HG03045 (cell line): ENCODE measurements around the gene RPL15.
"Not testable (repeated sequence)": the region's sequence is repeated elsewhere in the genome, so short reads cannot be mapped to it uniquely, and the experiment has no call there.

Experiments used
- ATAC-seq: cut with Tn5 transposase; IDR thresholded peaks from one replicate; pipeline ENCODE4 v1.9.1; 2021; ENCODE audit warnings: mild to moderate bottlenecking, moderate library complexity; ENCODE audit not compliant: unreplicated experiment

The RPL15 gene

DNA sequence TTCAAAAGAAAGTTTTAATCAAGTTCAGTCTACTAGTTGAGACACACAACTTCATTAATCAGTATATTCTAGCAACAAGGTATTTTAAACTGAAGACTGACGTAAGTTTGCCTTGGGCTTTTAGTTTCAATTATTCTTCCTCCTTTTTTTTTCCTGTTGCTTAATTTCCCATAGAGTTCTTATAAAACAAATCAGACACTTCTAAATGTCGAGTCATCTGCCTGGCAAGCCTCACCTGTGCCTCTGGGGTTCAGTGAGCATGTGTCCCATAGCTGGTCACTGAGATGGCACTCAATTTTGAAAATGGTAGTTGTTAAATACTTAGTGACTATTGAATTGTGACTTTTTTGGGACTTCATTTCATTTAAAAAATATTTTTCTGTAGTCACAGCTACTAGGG lies 27.5 kb upstream of the RPL15 start:
- ATAC-seq: no peak

DNA sequence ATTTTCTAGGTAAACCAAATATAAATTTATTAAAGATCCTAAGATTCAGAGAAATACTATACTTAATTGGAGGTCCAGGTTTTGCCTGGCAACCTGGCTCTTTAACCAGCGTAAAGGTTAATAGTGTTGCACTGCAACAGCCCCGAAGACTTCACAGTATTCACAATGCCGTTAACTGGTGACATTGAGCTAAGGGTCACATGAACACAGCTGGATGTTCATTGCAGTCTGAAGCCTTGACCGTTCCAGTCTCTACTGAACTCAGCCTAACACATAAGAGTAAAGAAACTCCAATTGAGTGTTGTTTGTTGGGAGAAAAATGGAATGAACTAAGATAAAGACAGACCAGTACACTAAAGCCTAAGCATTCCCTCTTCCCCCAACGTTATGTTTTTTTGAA lies 27.0 kb upstream of the RPL15 start:
- no peak for ATAC-seq

DNA sequence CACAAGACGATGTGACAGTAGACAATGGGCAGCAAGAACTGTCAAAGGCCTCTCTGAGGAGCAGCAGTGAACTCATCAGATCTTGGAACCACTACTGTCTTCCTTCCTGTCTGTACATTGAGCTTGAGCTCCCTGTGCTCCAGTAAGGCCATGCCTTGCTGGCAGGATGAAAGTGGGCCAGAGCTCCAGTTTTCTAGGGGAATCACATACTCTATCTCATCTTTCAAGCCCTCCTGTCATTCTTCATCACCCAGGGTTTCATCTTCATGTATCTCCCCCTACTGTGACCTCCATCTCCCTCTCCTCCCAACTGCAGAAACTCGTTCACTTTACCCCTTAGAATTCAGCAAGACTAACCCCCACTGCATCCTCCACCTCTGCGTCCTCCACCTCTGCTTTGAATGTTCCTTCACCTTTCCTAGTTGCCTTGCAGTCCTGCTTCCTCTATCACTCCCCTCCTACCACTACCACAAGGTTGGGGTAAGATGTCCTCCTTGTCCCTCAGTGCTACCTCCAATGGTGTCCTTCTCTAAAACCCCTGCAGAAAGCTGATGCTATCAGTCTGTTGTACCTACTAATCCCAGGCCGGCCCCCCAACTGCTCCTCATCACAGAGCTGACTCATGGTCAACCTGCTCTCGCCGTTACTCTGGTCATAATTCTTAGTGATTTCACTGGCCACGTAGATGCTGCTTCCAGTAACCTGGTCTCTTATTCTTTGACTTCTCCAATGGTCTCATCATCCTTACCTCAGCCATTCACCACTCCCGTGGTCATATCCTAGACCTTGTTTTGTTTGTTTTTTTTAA lies 22.5 kb upstream of the RPL15 start:
- no peak for ATAC-seq

DNA sequence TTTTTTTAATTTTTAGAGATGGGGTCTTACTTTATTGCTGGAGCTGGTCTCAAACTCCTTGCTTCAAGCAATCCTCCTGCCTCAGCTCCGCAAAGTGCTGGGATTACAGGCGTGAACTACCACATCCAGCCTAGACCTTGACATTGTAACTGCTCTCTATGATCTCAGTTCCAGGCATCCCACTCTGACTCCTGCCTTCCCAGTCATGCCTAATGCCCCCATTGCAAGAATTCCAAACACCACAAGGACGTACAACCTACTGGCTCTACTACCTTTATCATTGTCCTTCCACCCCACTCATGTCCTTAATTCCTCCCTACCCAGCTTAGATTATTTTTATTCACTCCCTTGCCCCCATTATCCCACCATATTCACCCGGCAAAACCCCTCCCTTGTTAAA lies 21.8 kb upstream of the RPL15 start:
- ATAC-seq: no peak

DNA sequence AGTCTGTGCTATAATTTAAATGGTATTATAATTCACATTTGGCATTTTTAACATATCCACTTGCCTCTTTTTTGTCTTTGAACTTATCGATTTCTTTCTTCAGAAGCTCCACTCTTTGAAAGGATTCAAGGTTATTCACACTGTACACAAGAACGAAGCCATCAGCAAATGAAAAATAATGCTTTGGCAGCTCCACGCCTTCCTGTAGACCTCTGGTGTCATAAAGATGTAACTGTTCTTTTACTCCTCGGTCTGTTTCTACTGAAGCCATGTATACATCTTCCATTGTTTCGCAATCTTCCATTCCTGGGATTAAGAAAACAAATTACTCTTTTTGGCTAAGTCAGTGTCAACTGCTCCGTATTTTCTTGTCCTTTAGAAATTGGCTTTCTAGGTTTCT lies 16.2 kb upstream of the RPL15 start:
- ATAC-seq: no peak

DNA sequence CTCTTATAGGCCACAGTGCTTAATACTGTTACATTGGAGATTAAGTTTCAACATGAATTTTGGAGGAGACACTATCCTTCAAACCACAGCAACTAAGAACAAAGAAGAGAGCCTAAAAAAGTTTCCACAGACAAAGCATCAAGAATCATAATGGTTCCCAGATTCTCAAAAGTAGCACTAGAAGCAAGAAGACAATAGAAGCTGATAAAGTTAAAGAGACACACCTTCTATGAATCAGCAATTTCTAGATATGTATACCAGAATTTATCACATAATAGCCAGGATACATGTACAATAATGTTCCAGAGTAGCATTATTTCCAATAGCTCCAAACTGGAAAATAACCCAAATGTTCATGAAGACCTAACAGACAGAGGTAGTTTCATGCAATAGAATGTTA lies 12.4 kb upstream of the RPL15 start:
- no peak for ATAC-seq

DNA sequence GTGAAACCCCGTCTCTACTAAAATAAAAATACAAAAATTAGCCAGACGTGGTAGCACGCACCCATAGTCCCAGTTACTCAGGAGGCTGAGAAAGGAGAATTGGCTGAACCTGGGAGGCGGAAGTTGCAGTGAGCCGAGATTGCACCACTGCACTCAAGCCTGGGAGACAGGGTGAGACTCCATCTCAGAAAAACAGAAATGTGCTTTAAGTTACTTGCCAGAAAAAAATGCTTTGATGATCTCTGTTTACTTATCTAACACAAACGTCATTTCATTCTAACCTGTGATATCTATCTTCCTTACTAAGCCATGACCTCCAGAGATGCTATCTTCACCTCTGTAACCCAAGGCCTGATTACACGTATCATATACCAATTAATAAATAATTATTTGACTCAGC lies 7.6 kb upstream of the RPL15 start:
- ATAC-seq: no peak

DNA sequence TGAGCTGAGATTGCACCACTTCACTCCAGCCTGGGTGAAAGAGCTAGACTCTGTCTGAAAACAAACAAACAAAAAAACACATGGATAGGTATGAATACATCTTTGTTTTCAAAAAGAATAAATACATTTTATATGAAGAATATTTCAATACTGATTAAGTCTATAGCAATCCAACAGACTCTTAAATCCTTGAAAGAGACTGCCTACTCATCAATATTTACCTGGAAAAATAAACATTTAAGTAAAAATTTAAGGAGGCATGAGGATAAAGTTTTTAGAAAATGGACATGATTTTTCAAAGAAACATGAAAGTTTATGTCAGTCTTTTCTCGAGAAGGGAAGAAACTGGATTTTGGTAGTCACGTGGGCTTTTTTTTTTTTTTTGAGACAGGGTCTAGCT lies 5.5 kb upstream of the RPL15 start:
- no peak for ATAC-seq

DNA sequence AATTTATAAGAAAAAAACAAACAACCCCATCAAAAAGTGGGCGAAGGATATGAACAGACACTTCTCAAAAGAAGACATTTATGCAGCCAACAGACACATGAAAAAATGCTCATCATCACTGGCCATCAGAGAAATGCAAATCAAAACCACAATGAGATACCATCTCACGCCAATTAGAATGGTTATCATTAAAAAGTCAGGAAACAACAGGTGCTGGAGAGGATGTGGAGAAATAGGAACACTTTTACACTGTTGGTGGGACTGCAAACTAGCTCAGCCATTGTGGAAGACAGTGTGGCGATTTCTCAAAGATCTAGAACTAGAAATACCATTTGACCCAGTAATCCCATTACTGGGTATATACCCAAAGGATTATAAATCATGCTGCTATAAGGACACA lies 4.6 kb upstream of the RPL15 start:
- ATAC-seq: not testable (repeated sequence)

DNA sequence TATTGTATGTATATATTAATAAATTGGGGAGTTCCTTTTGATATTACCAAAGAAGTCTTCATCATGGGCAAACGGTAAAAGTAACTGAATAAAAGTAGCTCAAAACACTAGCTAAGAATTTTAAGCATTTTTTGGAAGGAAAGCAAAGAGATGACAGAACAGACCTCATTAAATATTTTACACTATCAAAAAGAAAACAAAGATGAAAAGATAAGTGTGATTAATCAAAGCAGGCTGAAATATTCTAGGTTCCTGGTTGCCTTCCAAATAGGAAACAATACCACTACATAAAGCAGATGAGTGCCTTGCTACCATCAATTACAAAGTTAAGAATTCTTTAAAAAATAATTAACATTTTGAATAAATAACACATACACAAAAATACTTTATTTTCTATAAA lies 3.8 kb upstream of the RPL15 start:
- no peak for ATAC-seq

DNA sequence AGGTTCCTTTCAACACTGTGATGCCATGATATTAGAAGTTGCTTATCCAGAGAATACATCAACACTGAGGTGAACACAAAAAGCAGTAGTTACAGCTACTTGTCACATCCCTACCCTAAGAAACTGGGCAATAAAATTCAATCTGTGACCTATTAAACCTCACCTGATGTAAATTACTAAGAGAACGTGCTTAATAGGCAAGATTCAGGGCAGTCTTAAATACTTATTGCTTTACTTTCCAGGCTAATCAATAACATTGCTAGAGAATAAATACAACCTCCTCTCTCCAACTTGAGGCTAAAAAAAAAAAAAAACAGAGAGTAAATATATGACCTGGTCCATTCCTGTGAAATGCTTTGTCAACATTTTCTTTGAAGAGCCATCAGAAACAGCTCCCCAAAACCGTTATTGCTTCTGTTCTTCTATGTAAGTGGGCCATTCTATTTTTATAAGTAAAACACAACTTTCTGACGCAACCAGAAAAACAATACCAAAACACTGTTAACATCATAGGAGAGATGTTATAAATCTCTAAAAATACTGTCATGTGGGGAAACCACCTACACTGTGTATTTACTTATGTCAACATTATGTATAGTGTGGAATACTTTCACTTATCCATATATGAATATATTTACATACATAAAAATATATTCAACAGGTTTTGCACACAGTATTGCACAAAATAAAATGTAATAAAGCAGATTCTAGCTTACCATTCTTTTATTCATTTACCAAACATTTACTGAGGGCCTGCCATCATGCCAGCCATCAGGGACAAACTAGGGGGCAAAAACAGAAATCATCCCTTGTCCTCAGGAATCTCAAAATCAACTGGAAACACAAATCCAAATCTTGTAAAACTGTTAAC lies 2.8 kb upstream of the RPL15 start:
- ATAC-seq: no peak

DNA sequence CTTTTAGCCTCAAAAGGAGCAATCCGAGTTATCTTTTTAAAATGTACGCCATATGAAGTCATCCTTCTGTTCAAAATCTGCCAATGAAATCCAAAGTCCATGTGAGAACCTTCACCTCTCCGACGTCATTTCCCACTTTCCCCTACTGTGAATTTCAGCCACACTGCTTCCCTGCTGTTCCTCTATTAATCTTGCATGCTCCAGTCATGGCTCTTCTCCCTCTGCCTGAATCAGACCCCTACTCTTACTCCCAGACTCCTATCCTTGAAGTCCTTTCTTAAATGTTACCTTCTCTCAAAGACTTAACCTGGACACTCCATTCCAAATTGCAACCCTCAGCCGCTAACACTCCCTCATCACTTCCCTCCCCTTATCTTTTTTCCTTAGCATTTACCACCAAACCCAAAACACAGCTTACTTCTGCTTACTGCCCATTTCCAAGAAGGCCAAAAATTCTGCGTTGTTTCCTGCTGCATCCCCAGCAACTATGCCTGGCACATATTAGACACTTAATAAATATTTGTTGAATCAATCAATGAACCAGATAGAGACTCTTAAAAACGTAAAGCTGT lies 1.3 kb upstream of the RPL15 start:
- ATAC-seq: no peak

DNA sequence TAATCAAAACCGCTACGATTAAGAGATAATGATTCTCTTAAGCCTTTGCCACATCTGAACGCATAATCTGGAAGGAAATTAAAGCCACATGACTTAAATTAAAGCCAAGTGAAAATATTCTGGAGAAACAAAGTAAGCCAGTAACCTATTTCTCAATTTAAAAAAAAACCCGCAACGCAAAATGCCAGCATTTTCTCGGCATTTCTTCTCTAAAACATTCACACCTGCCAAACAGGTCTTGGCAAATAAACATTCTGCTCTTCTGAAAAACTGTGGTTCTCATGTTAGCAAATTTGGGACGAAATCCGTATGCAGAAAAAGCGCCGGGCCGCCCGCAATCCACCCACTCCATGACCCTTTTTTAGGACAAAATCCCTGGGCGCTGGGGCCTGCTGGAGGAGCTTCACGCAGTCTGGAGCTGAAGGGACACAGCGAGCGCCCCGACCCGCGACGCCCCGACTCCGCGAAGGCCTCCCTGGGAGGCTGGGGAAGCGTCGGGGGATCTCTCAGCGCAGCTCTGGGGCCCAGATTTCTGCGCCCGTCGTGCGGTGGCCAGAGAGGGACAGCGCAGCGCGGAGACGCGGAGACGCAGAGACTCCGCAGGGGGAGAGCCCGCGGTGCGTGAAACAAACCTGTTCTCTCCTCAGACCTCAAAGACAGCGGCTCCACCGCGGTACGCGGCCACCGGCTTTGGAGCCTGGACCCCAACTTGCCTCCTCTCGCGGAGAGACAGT lies 613 bp upstream of the RPL15 start:
- peak; percentile 42 for ATAC-seq

DNA sequence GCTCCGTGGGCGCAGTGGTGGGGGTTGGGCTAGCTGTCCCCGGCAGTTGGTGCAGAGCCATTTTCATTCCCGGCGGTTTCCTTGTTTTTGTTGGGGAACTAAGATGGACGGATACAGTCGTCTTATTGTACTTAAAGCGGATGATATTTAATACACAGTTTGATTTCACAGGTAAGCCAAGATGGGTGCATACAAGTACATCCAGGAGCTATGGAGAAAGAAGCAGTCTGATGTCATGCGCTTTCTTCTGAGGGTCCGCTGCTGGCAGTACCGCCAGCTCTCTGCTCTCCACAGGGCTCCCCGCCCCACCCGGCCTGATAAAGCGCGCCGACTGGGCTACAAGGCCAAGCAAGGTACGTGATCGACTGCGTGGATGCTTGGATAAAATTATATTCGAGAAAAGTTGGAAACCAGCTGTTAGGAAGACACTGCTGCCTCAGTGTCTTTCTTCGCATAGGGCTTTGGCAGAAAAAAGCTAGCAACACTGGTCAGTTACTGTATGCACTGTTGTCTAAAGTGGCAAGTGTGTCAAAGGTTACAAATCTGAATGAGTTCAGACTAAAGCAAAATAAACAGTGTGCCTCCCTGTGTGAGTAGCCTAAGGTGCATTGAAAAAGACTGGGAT lies 859 bp downstream of the RPL15 start:
- ATAC-seq: not testable (repeated sequence)

DNA sequence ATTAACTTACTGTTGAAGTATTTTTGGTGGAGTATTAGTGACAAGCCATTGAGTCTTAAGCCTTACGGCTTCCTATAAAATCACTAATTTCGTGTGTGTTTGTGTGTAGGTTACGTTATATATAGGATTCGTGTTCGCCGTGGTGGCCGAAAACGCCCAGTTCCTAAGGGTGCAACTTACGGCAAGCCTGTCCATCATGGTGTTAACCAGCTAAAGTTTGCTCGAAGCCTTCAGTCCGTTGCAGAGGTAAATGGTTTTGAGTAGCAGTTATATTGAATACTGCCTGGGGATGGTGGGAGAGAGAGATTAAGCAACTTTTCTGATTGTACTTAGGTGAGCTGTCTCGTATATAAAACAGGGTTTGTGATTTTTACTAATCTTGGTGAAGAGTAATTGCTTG lies 1.4 kb downstream of the RPL15 start:
- not testable (repeated sequence) for ATAC-seq

DNA sequence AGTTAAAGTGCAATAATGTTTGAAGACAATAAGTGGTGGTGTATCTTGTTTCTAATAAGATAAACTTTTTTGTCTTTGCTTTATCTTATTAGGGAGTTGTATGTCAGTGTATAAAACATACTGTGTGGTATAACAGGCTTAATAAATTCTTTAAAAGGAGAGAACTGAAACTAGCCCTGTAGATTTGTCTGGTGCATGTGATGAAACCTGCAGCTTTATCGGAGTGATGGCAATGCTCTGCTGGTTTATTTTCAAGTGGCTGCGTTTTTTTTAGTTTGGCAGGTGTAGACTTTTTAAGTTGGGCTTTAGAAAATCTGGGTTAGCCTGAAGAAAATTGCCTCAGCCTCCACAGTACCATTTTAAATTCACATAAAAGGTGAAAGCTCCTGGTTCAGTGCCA lies 2.7 kb downstream of the RPL15 start:
- no peak for ATAC-seq

DNA sequence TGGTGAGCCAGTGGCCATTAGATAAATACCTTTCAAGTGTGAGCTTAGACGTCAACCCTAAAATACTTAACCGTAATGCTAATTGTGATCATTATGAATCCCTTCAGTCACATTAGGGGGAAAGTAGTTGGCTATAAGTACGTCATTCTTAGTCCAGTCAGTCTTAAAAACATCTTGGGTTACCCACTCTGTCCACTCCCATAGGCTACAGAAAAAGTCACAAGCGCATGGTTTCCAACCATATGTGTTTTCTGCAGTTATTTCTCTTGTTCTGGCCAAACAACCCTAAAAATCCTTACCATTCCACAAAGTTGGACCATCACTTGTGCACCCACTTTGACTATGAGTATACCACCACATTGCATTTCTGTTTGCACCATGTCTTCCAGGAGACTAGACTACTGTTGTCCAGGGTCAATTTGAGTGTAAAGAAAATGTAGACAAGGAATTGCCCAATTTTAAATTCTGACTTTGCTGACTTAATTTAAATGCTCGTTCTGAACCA lies 3.3 kb downstream of the RPL15 start:
- no peak for ATAC-seq

DNA sequence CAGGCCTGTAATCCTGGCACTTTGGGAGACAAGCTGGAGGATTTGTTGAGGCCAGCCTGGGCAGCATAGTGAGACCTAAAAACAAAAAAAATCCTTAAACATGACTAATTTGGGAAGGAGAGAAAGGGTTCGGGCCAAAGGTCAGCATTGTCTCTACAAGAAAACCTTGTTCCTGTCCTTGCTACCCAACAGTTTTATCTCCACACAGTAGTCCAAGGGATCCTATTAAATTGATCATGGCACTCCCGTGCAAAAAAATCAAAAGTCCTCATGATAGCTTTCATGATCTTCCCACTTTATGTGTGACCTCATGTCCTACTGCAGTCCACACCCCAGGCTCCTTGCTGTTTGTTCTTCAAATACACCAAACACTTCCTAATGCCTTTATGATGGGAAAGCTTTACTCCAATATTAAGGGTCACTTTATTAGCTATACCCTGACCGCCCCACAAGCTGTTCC lies 4.2 kb downstream of the RPL15 start:
- no peak for ATAC-seq

DNA sequence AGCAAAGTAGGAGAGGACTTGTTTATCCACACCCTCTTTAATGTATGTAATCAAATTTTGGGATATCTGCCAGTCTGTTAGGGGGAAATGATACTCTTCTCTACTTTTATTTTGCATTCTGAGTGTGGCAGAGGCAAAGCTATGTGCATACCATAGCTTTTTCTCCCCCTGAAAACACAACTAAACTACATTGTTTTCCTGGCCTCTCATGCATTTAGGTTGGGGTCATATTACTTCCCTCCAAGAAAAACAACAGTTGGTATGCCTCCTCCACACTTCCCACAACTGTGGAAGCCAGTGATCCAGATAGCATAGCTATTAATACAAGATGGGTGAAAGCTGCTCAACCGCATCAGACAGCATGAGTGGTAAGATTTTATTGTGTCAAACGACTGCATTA lies 6.9 kb downstream of the RPL15 start:
- no peak for ATAC-seq

DNA sequence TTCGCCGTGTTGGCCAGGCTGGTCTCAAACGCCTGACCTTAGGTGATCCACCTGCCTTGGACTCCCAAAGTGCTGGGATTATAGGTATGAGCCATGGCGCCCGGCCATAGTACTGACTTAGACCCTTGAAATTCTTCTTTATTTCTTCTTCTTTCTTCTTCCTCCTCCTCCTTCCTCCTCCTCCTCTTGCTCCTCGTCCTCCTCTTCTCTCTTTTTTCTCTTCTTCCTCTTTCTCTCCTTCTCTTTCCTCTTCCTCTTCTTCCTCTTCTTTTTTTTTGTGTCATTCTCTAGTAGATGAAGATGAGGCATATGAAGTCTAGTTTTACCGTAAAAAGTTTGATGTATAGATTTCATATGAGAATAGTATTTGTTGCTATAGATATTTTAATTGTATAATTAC lies 9.3 kb downstream of the RPL15 start:
- no peak for ATAC-seq
